Measurements from ENCODE around the gene CCDC85C.

Gene CCDC85C

DNA sequence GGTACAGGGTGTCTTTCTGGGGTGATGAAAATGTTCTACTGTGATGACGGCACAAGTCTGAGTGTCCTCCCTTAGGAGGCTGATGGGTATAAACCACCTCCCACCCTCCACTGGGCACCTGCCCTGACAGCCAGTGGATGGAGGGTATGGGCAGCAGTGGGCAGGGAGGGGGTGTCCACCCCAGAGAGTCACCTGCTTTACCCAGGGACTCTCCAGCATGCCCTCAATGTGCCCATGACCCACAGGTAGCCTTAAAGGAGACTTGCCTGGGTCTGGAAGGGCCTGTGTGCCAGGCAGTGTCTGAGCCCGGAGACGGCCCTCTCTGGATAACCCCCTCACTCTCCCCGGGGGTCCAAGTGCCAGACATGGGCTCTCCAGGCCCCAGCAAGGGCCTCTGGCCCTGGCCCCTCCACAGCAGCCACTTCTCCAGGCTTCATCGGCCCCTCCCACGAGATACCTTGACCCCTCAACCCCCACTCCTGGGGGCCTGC is 84.0 kb downstream of the CCDC85C start:
- DNase-seq, result no peak

DNA sequence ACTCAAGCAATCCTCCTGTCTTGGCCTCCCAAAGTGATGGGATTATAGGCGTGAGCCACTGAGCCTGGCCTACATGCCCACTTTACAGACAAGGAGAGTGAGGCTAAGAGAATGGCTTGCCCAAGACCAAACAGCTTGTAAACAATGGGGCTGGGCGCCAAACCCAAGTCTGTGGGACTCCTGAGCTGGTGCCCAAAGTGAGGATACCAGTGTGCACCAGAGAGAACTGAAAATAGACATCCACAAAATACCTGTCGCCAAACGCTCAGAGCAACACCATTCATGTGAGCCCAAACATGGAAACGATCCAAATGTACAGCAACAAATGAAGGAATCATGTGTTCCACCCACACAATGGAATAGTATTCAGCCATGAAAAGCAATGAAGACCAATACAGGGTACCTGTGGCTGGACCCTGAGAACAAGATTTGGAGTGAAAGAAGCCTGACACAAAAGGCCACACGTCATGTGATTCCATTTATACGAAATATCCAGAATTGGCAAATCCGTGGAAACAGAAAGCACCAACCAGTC is 84.6 kb downstream of the CCDC85C start:
- no peak for DNase-seq

DNA sequence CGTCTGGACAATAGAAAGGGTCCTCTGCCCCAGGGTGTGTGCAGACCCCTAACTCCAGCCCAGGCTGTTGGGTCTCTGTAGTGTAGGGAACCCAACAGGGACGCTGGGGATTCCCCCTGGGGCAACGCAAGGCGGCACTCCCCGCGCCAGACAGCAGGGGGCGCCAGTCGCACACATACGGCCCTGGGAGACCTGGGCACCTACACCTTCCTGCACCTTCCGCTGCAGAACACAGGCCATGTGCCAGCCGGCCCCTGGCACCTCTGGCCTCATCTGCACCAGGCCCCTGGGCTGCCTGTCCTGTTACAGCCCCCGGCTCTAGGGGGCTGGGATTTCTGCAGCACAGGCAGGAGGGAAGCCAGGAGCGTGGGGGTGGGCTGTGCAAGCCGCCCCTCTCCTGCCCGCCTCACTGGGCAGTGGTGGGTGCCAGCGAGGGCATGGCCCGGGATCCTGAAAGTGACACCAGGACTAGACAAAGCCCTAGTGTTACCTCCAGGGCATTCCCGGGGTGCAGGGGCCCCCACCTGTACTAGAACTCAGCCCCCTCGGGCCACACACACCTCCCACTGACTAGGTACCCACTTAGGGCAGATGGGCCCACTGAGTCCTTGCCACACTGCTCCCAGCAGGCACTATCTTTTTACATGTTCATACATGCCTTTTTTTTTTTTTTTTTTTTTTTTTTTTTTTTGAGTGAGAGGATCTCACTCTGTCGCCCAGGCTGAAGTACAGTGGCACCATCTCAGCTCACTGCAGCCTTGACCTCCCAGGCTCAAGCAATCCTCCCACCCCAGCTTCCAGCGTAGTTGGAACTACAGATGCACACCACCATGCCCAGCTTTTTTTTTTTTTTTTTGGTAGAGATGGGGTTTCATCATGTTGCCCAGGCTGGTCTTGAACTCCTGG is 85.3 kb downstream of the CCDC85C start:
- DNase-seq, result peak; percentile 80

GRCh38 chr14:99517643-99518381 is 86.2 kb downstream of the CCDC85C start:
- no peak for DNase-seq

DNA sequence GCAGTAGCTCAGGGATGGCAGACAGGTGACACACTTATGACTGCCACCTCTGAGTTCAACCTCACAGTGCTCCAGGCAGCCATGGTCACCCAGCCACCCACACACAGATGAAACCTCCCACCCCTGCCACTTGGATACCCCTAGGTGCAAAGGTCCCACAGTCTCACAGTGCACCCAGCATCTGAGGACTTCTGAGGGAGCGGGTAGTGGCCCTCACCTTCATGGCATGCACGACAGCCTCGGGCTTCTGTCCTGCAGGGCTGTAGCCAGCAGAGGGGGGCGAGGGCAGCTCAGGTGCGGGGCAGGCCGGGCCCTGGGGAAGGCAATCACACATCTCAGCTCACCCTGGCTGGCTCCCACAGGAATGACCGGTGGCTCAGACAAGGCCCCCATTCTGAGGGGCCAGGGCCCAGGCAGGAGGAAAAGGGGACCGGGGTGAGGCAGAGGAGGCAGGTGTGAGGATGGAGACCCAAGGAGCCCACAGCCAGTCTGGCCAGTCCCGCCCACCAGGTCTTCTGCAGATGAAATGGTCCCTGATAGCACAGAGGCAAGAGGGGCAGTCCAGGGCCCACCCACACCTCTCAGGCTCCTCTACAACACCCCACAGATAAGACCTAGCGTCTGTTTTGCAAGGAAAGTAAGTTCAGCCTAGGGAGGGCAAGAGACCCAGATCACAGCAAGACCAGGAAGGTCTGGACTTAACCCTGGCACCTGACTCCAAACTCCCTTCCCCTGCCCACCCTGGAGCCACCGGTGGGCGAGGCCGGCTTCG is 87.0 kb downstream of the CCDC85C start:
- DNase-seq, result no peak

GRCh38 chr14:99516156-99516870 is 87.7 kb downstream of the CCDC85C start:
- DNase-seq, result no peak

DNA sequence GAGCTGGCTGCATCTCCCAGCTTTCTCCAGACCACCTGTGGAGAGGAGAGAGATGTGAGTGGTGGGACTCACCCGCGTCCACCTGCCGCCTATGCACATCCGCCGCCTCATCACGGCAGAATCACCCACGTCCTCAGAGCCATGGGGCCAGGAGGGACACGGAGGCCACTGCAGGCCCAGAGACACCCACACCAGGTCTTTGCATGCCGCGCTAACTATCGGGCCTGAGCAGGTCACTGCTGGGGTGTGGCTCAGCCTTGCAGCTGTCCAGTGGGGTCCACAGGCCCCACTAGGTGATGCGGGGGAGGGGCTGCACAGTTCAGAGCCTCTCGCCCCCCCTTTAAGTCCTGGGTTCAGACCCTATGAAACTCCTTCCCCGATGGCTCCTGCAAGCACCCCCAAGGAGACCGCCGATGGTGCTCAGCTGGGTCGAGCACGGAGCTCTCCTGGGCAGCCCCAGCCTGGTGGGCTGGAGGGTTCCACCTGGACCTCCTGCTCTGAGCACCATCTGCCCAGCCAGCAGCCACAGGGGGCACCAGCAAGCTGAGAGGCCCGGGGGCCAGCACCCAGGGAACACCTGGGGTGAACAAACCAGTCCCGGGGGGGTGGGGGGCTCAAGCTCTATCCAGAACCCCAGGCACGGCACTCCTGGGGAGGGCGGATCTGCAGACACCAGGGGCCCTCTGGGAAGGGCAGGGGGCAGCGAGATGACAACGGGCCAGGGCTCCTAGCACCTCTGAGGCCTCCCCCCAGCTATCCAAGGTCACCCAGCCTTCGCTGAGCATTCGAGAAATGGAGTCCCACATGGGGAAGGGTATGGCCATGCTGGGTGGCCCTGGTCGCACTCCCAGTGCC is 88.5 kb downstream of the CCDC85C start:
- DNase-seq, result no peak

DNA sequence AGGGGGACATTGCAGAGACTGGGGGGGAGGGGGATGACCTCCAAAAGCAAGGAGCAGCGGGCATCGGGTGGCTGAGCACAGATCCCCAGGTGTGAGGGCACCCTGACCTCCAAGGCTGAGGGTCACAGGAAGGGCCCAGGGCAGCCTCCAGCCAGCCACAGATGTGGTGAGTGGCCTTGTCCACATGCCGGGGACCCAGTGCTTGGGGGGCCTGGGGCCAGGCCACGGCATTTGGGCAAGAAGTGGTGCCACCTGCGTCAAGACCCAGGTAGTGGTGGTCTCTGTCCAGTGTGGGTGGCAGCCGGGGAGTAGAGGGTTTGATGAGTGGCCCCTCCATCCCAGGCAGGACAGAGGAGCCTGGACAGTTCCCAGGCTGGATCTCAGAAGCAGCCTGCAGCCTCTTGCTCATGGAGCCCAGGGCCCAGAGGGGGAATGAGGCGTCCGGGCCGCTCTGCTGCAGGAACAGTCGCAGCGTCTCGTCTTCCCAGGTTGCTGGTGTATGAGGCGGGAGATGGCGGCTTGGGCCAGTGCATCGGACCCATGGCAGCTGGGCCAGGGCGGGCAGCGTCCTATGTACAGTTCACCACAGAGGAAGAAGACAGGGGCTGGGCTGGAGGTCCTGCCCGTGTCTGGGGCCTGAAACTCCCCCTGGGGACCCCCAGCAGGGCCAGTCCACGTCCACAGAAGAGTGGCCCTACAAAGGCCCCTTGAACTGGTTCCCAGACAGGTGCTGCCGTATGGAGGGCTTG is 89.3 kb downstream of the CCDC85C start:
- DNase-seq, result no peak

DNA sequence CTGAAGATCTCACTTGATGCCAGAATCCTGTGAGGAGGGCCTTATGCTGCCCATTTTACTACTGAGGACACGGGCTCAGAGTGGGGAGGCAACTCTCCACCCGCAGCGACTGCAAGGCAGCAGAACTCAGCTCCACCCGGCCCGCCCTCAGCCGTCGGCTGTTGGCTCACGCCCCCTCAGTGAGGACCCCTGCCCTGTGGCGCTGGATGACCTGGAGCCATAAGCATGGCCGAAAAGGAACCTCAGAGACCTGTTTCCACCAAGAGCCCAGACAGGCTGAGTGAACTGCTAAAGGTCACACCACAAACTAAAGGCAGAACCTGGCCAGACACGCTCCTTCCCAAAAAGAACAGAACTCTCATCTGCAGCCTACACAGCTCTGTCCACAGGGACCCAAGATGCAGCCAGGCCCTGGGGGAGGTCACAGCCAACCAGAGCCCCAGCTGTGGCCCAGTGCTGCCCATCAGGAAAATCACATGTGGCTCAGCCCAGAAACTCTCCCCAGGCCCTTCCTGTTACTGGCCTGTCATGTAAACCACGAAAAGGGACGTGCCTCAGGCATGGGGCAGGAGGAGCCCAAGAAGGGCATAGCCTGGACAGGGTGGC is 90.0 kb downstream of the CCDC85C start:
- no peak for DNase-seq

DNA sequence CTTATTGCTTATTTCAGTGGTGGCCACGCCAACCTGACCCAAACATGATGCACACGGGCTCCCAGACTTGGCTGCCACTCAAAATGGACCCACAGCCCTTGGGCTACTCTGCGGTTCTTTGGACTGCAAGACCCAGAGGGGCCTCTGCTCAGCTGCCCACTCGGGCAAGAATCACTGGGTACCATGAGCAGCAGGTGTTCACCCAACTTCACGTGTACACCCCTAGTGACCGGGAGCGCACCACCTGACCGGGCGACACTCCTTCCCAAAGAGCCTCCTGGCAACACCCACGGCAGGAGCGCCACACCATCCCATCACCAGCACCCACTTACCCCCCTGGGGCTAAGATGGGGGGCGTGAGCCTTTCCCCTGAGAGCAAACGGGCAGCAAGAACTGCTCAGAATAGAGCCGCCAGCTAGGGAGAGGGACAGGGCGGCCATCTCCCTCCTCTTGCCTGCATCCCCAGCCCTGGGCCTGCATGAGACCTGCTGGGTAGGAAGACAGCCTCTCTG is 90.8 kb downstream of the CCDC85C start:
- no peak for DNase-seq

DNA sequence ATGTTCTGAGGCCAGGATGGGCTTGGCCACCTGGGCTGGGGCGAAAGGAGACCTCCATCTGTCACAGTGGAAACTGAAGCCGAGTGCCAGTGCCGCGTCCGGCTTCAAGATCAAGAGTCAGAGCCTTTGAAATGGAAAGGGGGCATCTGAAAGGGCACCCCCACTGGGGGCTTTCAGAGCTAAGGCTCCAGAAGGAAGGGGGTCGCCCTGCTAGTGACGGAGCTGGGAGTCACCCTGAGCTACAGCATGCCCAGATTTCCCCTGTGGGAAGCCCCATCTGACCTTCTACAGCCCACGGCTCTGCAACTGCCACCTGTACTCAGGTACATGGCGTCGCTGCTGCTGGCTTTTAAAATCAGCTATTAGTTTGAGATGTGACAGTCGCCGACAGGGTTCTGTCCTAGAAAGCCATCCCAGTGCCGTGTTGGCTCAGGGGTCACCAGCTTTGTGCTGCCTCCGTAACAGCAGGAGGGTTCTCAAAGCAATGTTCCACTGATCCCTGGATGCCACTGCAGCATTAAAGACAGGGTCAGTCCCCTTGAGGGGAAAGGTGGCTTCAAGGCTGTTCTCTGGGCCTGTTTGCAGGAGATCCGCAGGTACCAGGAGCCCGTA is 91.3 kb downstream of the CCDC85C start:
- DNase-seq, result no peak

GRCh38 chr14:99512110-99512449 is 91.9 kb downstream of the CCDC85C start:
- DNase-seq, result no peak

DNA sequence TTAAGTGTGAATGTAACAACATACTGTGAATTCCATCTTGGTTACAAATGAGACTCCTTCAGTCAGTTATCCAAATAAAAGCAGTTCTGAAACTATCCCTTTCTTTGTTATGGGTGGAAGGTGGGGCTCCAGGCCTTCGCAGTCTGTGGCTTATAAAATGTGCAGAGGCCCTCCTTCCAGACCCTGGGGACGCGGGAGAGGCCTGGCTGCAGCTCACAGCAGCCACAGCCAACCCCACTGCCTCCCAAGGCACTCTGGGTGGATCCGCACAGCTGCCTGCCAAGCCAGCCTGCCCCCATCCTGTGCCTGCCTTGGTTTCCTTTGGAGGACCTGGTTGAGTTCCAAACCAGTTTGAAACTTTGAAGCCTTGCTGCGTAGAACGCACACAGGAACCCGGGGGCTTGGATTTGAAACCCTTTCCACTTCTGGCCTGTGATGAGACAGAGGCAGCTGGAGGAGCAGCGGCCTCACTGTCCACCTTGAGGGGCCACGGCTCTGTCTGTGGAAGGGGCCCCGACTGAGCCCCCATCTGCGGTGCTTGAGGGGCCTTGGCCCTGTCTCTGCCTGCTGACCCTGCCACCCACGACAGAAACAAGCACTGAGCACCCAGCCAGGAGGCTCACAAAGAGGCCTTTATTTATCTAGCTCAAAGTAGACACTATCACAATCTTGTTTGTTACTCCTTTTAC is 92.4 kb downstream of the CCDC85C start:
- DNase-seq, result no peak

DNA sequence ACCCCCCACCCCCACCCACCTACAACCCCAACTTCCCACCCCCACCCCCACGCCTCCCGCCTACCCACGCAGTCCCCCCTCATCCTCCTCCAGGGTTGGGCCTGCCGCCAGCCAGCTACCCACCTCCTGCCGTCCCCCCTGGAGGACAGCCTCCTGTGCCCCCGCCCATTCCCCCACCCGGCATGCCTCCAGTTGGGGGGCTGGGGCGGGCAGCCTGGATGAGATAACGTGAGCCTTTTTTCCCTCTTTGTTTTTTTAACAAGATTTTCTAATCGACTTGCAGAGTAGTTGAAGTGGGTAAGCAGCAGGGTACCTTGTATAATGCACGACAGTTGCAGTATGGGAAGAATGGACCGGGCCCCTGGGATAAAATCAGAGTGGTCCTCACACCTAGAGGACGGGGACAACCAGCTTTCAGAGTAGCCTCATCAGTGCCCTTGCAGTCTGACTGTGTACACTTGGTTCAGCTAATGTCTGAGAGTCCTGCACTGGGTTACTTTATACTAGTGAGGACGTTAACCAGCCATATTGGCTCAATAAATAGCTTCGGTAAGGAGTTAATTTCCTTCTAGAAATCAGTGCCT is 93.4 kb downstream of the CCDC85C start:
- no peak for DNase-seq

GRCh38 chr14:99509871-99510555 is 94.0 kb downstream of the CCDC85C start:
- DNase-seq, result no peak

DNA sequence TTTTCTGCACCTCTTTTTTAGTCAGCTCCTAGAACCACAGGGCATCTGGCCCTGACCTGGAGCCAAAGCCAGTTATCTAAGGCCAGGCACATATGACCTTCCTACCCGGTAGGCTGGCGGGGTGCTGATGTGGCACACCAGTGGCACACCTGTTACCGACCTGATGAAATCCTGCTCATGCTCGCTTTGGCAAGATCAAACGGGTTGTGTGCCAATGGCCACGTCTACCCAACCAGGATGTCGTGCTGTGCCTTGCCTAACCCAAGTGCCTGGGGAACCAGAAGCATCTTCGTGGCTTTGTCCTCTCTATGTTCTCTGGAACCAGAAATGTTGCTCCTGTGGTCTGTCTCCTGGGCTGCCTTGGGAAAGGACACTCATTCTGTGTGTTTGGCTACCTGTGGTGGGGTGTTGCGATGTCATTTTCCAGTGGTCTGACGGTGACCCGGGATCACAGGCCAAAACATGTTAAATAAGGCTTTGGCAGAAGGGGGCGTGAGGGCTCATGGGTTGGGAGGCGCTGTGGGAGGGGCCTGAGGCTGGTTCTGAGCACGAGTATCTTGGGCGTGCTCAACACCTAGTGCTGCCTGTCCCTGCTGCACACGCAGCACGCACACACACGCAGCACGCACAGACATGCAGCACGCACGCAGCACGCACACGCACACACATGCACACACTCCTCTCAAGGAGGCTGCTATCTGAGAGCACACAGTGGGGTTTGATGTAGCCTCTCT is 94.9 kb downstream of the CCDC85C start:
- DNase-seq, result no peak

Measured in stimulated activated CD4-positive, alpha-beta T cell treated with anti-CD3 and anti-CD28 coated beads, Interleukin-1b, Interleukin-23, amount 100 ng/mL, for 48 hours (primary cell).